Eye (tissue), 1 donor: ENCODE results near the gene ZNRF4.

ENCODE experiments used
- DNase-seq: peaks from one replicate; pipeline ENCODE4 v3.0.0-alpha.2; 2015

The ZNRF4 gene

DNA sequence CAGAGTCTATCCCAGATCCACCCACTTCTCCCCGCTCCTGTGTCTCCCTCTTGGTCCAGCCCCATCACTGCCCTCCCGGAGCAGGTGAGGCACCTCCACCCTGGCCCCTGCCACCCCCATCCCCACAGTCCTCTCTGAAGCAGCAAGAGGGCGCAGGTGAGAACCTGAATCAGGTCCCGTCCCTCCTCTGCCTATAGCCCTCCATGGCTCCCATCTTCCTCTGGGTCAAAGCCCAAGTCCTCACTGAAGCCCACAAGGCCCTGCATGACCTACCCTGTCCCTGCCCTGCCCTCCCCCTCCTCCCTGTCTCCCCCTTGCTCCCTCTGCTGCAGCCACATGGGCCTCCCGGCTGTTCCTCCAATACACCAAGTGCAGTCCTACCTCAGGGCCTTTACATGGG, 10.8 kb upstream of the ZNRF4 start:
- no peak for DNase-seq

DNA sequence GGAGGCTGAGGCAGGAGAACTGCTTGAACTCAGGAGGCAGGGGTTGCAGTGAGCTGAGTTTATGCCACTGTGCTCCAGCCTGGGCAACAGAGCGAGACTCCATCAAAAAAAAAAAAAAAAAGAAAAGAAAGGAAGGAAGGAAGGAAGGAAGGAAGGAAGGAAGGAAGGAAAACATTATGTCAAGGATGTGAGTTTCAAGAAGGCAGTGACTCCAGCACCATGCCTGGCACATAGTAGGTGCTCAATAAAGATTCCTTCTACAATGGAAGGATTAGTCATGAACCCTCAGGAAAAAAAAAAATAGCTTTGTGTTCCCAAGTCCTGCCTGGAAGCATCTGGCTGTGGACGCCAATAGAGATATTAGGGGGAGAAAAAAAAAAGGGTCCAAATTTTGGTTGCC, 10.1 kb upstream of the ZNRF4 start:
- DNase-seq = no peak

GRCh38 chr19:5445561-5446055, 9.6 kb upstream of the ZNRF4 start:
- DNase-seq = no peak

- DNase-seq = no peak
Observed at GRCh38 chr19:5447700-5448311, 7.4 kb upstream of the ZNRF4 start.

DNA sequence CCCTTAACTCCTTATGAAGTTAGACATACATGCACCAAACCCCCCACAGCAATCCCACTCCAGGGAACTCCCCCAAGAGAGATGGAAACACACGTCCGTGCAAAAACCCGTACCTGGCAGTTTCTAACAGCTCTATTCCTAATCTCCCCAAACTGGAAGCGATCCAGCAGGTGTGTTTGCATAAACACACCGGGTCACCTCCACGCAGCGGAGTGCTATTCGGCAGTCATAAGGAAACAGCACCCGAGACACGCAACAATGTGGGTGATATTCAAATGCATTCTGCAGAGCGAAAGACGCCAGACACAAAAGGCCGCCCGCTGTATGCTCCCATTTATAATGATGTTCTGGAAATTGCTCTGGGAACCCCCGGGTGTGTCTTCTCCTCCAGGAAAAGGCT, 6.8 kb upstream of the ZNRF4 start:
- no peak for DNase-seq

DNA sequence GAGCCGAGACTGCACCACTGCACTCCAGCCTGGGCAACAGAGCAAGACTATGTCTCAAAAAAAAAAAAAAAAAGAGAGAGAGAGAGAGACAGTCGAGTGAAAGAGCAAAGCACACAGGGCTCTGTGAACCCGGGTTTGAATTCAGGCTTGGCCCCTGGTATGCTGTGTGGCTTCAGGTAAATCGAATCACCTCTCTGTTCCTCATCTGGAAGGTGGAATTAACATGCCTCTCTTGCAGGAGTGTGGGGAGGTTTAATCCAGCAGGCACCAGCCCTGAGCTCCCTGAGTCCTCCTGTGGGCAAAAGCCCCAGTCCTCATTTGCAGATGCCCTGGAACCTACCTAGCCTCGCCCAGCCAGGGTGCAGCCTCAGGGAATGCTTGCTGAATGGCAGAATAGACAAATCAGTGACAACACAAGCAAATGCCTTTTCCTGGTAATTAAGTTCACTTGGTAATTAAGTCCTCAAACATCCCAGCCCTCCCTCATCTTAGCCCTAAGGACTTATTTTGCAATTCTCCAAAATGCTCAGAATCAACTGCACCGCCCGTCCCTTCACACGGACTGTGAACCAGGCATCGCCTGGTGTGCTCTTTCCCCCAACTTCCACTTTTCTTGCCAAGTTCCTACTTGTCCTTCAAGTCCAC, 4.6 kb upstream of the ZNRF4 start:
- no peak for DNase-seq

- DNase-seq = no peak
Observed at GRCh38 chr19:5451494-5451893, 3.7 kb upstream of the ZNRF4 start.

GRCh38 chr19:5452594-5453565, 2.3 kb upstream of the ZNRF4 start:
- DNase-seq = peak; percentile 47

- no peak for DNase-seq
Observed at GRCh38 chr19:5454743-5455142, 474 bp upstream of the ZNRF4 start.

DNA sequence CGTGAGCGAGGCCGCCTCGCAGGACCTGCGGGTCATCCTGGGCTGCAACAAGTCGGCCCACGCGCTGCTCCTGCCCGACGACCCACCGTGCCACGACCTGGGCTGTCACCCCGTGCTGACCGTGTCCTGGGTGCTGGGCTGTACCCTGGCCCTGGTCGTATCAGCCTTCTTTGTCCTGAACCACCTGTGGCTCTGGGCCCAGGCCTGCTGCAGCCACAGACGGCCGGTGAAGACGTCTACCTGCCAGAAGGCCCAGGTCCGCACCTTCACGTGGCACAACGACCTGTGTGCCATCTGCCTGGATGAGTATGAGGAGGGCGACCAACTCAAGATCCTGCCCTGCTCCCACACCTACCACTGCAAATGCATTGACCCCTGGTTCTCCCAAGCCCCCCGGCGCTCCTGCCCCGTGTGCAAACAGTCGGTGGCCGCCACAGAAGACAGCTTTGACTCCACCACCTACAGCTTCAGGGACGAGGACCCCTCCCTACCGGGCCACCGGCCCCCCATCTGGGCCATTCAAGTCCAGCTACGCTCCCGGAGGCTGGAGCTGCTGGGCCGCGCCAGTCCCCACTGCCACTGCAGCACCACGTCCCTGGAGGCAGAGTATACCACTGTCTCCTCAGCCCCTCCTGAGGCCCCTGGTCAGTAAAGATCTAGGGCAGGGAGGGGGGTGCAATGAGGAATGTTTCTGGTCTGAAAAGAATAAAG, 1.1 kb downstream of the ZNRF4 start:
- DNase-seq = peak; percentile 64

GRCh38 chr19:5456841-5457200, 1.6 kb downstream of the ZNRF4 start:
- DNase-seq = no peak

DNA sequence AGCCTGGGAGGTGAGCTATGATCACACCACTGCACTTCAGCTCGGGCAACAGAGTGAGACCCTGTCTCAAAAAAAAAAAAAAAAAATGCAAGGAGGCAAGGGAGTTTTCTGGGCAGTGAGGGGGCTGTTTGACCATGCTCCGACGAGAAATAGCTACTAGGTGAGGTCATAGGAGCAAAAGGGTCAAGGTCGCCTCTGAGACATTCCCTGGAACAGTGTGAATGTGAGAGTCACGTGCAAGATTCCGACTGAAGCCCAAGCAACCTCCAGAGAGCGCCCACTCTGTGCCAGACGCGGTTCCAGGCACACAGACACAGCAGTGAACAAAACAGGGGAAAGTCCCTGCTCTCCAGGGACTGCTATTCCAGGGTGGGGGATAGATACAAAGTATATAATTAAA, 2.5 kb downstream of the ZNRF4 start:
- no peak for DNase-seq

DNA sequence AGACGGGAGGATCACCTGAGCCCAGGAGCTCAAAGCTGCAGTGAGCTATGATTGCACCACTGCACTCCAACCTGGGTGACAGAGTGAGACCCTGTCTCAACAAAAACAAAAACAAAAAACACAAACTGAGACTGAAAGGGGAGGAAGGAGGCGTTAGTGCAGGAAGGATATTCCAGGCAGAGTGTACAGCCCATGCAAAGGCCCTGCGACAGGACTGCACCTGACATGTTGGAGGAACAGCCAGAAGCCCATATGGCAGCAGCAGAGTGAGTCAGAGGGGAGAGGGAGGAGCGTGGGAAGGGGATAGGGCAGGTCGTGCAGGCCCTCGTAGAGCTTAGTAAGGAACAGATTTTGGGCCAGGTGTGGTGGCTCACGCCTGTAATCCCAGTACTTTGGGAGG, 3.2 kb downstream of the ZNRF4 start:
- no peak for DNase-seq

DNA sequence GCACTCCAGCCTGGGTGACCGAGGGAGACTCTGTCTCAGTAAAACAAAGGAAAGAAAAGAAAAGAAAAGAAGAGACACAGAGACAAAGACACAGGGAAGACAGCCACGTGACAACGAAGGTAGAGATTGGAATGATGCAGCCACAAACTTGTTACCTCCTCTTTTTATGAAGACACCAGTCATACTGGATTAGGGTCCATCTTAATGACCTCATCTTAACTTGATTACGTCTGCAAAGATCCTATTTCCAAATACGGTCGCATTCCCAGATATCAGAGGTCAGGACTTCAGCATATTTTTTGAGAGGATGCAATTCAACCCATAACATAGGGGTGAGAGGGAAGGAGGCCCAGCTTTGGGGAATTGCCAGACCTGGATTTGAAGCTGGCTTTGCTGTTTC, 4.1 kb downstream of the ZNRF4 start:
- no peak for DNase-seq

GRCh38 chr19:5460748-5461147, 5.5 kb downstream of the ZNRF4 start:
- DNase-seq = no peak

- DNase-seq = no peak
Observed at GRCh38 chr19:5463959-5464358, 8.7 kb downstream of the ZNRF4 start.

GRCh38 chr19:5466072-5466471, 10.9 kb downstream of the ZNRF4 start:
- DNase-seq = no peak

DNA sequence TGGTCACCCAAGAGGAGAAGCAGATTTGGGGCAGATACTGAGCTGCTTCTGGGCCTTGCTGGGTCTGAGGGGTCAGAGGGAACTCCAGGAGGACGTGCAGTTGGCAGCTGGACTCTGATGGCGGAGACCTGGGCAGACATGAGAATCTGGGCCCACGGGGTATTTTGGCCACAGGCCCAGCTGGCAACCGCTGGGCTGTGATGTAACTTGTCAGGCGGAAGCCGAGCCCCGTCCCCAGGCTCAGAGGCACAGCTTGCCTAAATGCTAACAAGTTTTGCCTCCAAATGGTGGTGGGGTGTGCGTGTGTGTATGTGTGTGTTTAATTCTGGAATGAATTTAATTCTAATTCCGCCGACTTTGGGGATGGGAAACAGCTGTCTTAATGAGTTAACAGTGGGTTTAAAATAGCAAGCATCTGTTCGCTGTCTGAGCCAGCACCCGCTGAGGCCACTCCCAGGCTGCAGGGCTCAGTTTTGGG, 11.6 kb downstream of the ZNRF4 start:
- DNase-seq = peak; percentile 69

GRCh38 chr19:5470264-5470671, 15.1 kb downstream of the ZNRF4 start:
- DNase-seq = no peak

DNA sequence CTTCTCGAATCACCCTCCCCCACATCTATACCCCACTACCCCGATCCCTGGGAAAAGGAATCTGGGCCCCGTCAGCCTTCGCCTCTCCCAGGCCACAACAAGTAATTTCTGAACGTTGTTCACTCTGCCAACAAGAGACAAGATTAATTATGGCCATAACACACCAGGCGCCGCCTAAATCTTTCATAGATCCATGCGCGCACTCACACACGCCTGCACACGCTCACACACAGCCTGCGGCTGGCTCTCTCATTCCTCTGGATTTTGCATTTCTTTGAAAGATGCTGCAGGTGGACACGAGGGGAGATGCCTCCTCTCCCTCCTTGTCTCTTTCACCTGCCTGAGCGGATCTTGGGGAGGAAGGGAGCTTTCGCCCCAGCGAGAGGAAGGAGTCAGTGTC, 17.1 kb downstream of the ZNRF4 start:
- no peak for DNase-seq

DNA sequence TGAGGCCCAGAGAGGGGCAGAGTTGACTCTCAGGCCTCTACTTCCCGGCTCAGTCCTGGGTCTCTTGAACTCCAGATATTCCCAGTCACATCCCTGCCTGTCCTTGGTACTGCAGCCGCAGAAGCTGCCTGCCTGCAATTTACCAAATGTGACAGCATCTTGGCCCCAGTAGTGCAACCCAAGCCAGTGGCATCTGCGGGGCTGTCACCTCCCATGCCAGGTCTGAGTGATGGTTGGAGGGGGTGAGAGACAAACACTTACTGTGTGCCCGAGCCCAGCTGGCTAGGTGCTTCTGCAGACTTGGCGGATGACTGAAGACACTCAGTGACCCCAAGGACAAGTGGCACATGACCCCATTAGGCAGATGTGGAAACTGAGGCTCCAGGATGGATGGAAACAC, 18.4 kb downstream of the ZNRF4 start:
- no peak for DNase-seq

- peak; percentile 42 for DNase-seq
Observed at GRCh38 chr19:5477451-5478215, 22.4 kb downstream of the ZNRF4 start.
